Breast epithelium (tissue), 4 donors: ENCODE results near the gene OTUD7B. TPM values are rescaled to one million over a fixed set of nuclear protein-coding genes. Genes with fewer than 3 reads are reported as not detected.

Experiments used
- DNase-seq, 2 donors: peaks; one replicate each; pipeline ENCODE4 v3.0.0-alpha.2; 2019; ENCODE audit warnings: low spot score in 2 of 2
- H3K27ac ChIP-seq, 2 donors: fragments of 200-600 bp; sonication (generic) in 1 of 2; one replicate each; pipeline ENCODE4 v1.5.1; 2016 to 2019; ENCODE audit warnings: mild to moderate bottlenecking in 1 of 2
- H3K27me3 ChIP-seq, 2 donors: fragments of 200-600 bp; sonication (generic) in 1 of 2; one replicate each; pipeline versions ENCODE4 v1.5.1 to v1.6.0; 2017 to 2019; ENCODE audit warnings: control low read depth in 1 of 2, mild to moderate bottlenecking in 1 of 2
- H3K36me3 ChIP-seq: fragments of 200-600 bp; one replicate; pipeline ENCODE4 v1.5.1; 2019
- H3K4me1 ChIP-seq, 2 donors: fragments of 200-600 bp; sonication (generic); one replicate each; pipeline ENCODE4 v1.5.1; 2016 to 2019; ENCODE audit warnings: control low read depth in 1 of 2
- H3K4me3 ChIP-seq, 3 donors: fragments of 200-600 bp; sonication (generic); 1 replicate in 2 of 3; 2 replicates in 1 of 3; pipeline ENCODE4 v1.5.1; 2016 to 2019; ENCODE audit warnings: mild to moderate bottlenecking in 3 of 3, moderate library complexity in 2 of 3
- H3K9me3 ChIP-seq, 2 donors: fragments of 200-600 bp; sonication (generic) in 1 of 2; one replicate each; pipeline ENCODE4 v1.5.1; 2016 to 2019; ENCODE audit warnings: control low read depth in 1 of 2
- POLR2A ChIP-seq: fragments of 450-650 bp; IDR thresholded peaks from one replicate; pipeline ENCODE4 v1.6.1; 2016; ENCODE audit warnings: antibody characterized with exemption, mild to moderate bottlenecking, moderate library complexity
- POLR2AphosphoS5 ChIP-seq, 3 donors: sonication (generic); formaldehyde crosslinking; IDR thresholded peaks; one replicate each; pipeline ENCODE4 v1.6.1; 2017; ENCODE audit warnings: antibody characterized with exemption in 3 of 3
- intact Hi-C: fragments of 100-400 bp; cut with DNase I; formaldehyde crosslinking; loops from one replicate; pipeline ENCODE4 v1.15.1; 2023; ENCODE audit warnings: low total_unique reads
- total RNA-seq, 3 donors: library from RNA; depleted of rRNA; stranded (reverse); fragments of >200 nt; gene quantifications; one replicate each; pipeline ENCODE4 v1.1.0, GENCODE V29; 2016
- TF ChIP-seq, protein P1 (sequence below), 3 donors: fragments of 450-650 bp; IDR thresholded peaks; one replicate each; pipeline ENCODE4 v1.5.1; 2016 to 2017; ENCODE audit warnings: antibody characterized with exemption in 3 of 3, mild to moderate bottlenecking in 3 of 3, moderate library complexity in 3 of 3

Gene OTUD7B
- total RNA-seq, 3 donors from 2014 or later: 22.0 to 32.8 (median 28.1) TPM

- Histone ChIP-seq H3K36me3 (no peaks in the 10 kb centered on the region), H3K4me3 (no peak overlapping the region), H3K27me3 (no peaks in the 10 kb centered on the region), H3K4me1 (peaks cover 0 to 5% of the 10 kb centered on the region in 2 donors), H3K9me3 (no peaks in the 10 kb centered on the region), H3K27ac (no peak overlapping the region)
- no peak for DNase-seq
- TF ChIP-seq POLR2A (no peak), POLR2AphosphoS5 (IDR thresholded peaks at IDR 0.05) (no peak)
- TF ChIP-seq, protein P1, sequence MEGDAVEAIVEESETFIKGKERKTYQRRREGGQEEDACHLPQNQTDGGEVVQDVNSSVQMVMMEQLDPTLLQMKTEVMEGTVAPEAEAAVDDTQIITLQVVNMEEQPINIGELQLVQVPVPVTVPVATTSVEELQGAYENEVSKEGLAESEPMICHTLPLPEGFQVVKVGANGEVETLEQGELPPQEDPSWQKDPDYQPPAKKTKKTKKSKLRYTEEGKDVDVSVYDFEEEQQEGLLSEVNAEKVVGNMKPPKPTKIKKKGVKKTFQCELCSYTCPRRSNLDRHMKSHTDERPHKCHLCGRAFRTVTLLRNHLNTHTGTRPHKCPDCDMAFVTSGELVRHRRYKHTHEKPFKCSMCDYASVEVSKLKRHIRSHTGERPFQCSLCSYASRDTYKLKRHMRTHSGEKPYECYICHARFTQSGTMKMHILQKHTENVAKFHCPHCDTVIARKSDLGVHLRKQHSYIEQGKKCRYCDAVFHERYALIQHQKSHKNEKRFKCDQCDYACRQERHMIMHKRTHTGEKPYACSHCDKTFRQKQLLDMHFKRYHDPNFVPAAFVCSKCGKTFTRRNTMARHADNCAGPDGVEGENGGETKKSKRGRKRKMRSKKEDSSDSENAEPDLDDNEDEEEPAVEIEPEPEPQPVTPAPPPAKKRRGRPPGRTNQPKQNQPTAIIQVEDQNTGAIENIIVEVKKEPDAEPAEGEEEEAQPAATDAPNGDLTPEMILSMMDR (IDR thresholded peaks at IDR 0.05): no peak
- intact Hi-C loops: no loop called here
Measured at GRCh38 chr1:150005606-150006005, 4.9 kb downstream of the OTUD7B start.

- DNase-seq: no peak
- no peak overlapping the region for H3K27ac ChIP-seq
- H3K9me3 ChIP-seq: no peaks in the 10 kb centered on the region
- H3K36me3 ChIP-seq: no peaks in the 10 kb centered on the region
- peaks cover 0 to 5% of the 10 kb centered on the region in 2 donors for H3K4me1 ChIP-seq
- TF ChIP-seq POLR2AphosphoS5 (IDR thresholded peaks at IDR 0.05) (no peak), POLR2A (no peak)
- TF ChIP-seq, protein P1 (IDR thresholded peaks at IDR 0.05): no peak
- intact Hi-C loops: no loop called here
- no peak overlapping the region for H3K4me3 ChIP-seq
- H3K27me3 ChIP-seq: no peaks in the 10 kb centered on the region
Measured at GRCh38 chr1:150003801-150004200, 6.7 kb downstream of the OTUD7B start.

DNA sequence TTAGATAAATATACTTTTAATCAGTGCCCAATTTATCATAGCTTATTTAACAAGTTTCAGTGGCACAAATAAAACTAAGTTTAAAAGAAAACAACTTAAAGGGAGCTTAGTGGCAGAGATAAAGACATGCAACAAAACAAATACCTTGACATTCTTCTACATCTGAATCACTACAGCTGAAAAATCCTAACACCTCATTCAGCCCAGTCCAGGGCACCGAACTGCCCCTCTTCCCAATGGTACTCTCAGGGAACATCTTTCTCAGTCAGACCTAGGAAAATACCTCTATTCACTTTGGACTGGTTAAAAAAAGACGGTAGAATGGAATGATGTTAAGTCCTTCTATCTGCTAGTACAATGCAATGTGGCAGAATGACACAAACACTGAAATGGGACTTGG lies 8.3 kb downstream of the OTUD7B start:
- Histone ChIP-seq H3K36me3 (no peaks in the 10 kb centered on the region), H3K4me3 (no peak overlapping the region), H3K27ac (no peak overlapping the region), H3K4me1 (no peaks in the 10 kb centered on the region), H3K27me3 (no peaks in the 10 kb centered on the region), H3K9me3 (no peaks in the 10 kb centered on the region)
- no peak for TF ChIP-seq POLR2AphosphoS5 (IDR thresholded peaks at IDR 0.05)
- TF ChIP-seq, protein P1 (IDR thresholded peaks at IDR 0.05): no peak
- no peak for TF ChIP-seq POLR2A
- DNase-seq: no peak
- intact Hi-C loops: no loop called here

DNA sequence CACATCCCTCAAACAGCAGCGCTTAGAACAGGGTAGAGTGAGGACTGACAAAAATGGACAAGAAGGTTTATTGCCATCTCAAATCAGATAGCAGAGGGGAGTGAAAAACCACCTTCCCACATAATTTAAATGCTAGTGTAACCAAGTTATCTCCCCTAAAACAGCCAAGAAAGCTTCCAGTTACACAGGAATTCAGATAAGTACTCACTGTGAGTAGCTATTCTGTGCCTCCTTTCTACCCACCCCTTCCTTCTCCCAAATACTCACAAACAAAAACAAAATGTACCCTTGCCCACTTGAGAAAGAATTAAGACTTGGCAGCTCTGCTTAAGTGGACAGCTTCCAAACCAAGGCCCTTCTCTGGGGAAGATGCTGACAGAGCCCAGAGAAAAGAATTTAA lies 9.1 kb downstream of the OTUD7B start:
- intact Hi-C loops: no loop called here
- Histone ChIP-seq H3K36me3 (no peaks in the 10 kb centered on the region), H3K27me3 (no peaks in the 10 kb centered on the region), H3K4me3 (no peak overlapping the region), H3K9me3 (no peaks in the 10 kb centered on the region), H3K27ac (peak overlapping the region; percentile 34 to 41), H3K4me1 (no peaks in the 10 kb centered on the region)
- DNase-seq: no peak
- TF ChIP-seq POLR2AphosphoS5 (IDR thresholded peaks at IDR 0.05) (no peak), POLR2A (no peak)
- TF ChIP-seq, protein P1 (IDR thresholded peaks at IDR 0.05): no peak

DNA sequence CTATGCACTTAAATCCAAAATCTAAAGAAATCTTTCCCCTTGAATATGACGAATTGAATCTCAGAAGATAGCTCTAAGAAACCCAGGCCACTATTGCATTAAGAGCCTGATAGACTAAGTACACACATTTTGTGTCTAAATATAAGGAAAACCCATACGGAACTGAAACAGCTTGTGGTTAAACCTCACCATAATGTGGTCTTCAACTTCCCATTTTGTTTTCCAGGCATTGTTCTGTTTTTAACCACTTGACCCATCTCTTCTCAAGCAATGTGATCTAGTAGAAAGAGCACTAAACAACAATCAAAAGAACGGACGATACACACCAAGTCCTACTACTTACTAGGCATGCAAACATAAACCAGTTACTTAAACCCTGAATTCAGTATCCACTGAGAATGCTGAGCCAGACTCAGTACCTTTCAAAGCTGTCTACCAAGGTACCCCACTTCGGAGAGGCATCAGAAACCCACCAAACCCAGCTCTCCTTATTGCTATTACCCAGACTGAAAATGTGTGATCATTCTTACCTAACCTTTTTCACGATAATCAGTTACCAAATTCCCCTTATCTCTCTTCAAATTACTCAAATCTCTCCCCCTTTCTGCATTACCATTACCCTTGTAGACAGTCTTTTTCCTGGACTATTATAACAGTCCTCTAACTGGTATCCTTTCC lies 12.8 kb downstream of the OTUD7B start:
- intact Hi-C loops: no loop called here
- peaks cover 0 to 17% of the 10 kb centered on the region in 2 donors for H3K4me1 ChIP-seq

More for the DNA sequence above, 12.8 kb downstream of the OTUD7B start:
- Histone ChIP-seq H3K9me3 (no peaks in the 10 kb centered on the region), H3K4me3 (no peak overlapping the region), H3K27ac (no peak overlapping the region), H3K36me3 (no peaks in the 10 kb centered on the region), H3K27me3 (no peaks in the 10 kb centered on the region)
- DNase-seq: no peak
- TF ChIP-seq, protein P1 (IDR thresholded peaks at IDR 0.05): no peak
- TF ChIP-seq POLR2A (no peak), POLR2AphosphoS5 (IDR thresholded peaks at IDR 0.05) (no peak)
